Measurements from ENCODE around the gene CCDC112.

CCDC112 gene

DNA sequence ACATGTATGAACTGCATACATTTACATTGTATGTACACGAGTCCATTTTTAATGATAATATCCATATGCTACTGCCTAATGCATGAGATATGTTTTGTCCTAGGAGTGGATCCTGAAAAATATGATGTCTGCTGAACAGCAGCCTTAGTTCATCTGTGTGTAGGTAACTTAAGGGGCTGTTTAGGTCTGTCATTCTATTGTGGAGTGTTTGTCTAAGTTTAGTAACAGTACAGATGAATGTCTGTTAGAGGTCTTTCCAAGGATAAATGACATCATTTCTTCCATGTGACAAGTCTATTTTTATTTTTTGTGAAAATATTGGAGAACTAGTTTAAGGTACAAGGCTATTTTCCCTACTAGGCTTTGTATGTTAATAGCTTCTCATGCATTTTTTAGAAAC is 22.6 kb upstream of the CCDC112 start:
- H2AFZ ChIP-seq (ENCODE audit: low read depth, low read length, severe bottlenecking) = no peak overlapping the region
- no peak overlapping the region for H3K4me3 ChIP-seq (ENCODE audit: insufficient read depth, low read length, poor library complexity, severe bottlenecking)
- H3K27ac ChIP-seq (ENCODE audit: low read depth, low read length) = no peak overlapping the region
- no peaks in the 10 kb centered on the region for H3K79me2 ChIP-seq (ENCODE audit: insufficient read depth, low read length)
- no peaks in the 10 kb centered on the region for H3K27me3 ChIP-seq (ENCODE audit: low read length)
- H3K36me3 ChIP-seq (ENCODE audit: low read length) = no peaks in the 10 kb centered on the region
- H4K20me1 ChIP-seq (ENCODE audit: low read depth, low read length) = no peaks in the 10 kb centered on the region
- no peaks in the 10 kb centered on the region for H3K9me3 ChIP-seq (ENCODE audit: insufficient read depth, low read length)
- no peaks in the 10 kb centered on the region; the same call in 1 of the 2 replicates for H3K9me2 ChIP-seq (replicated peaks; ENCODE audit: insufficient read depth, low read length)
- no peak overlapping the region for H3K9ac ChIP-seq (ENCODE audit: low read length)
- H3K4me2 ChIP-seq (ENCODE audit: low read depth, low read length, poor library complexity, severe bottlenecking) = no peak overlapping the region
- TF ChIP-seq, protein P1, sequence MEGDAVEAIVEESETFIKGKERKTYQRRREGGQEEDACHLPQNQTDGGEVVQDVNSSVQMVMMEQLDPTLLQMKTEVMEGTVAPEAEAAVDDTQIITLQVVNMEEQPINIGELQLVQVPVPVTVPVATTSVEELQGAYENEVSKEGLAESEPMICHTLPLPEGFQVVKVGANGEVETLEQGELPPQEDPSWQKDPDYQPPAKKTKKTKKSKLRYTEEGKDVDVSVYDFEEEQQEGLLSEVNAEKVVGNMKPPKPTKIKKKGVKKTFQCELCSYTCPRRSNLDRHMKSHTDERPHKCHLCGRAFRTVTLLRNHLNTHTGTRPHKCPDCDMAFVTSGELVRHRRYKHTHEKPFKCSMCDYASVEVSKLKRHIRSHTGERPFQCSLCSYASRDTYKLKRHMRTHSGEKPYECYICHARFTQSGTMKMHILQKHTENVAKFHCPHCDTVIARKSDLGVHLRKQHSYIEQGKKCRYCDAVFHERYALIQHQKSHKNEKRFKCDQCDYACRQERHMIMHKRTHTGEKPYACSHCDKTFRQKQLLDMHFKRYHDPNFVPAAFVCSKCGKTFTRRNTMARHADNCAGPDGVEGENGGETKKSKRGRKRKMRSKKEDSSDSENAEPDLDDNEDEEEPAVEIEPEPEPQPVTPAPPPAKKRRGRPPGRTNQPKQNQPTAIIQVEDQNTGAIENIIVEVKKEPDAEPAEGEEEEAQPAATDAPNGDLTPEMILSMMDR (IDR thresholded peaks at IDR 0.05; ENCODE audit: insufficient read depth, low read length, poor library complexity, severe bottlenecking) = no peak
- no peak for TF ChIP-seq EZH2phosphoT487 (conservative IDR thresholded peaks at IDR 0.05; ENCODE audit: low read length)
- no peaks in the 10 kb centered on the region for H3F3A ChIP-seq (ENCODE audit: insufficient read depth)

DNA sequence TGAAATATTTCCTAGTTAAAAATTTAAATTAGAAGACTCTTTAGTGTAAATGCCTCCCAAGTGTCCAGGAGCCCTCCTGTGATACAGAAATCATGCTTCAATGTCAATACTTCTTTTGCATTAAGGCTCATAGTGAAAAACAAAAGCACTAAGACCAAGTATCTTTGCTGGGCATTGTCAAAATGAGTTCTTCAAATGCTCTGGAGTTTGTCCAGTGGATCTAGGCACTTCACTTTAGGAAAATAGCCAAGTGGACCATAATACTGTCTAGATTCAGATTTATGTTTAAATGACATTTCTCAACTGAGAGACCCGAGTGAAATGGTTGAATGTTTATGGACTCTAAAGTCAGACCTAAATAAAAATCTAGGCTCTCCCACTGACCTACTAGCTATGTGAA is 21.3 kb upstream of the CCDC112 start:
- Histone ChIP-seq H3K27me3 (ENCODE audit: low read length) (no peaks in the 10 kb centered on the region), H4K20me1 (ENCODE audit: low read depth, low read length) (no peaks in the 10 kb centered on the region), H3K9me2 (replicated peaks; ENCODE audit: insufficient read depth, low read length) (no peaks in the 10 kb centered on the region; the same call in 1 of the 2 replicates), H3K4me3 (ENCODE audit: insufficient read depth, low read length, poor library complexity, severe bottlenecking) (no peak overlapping the region), H3K27ac (ENCODE audit: low read depth, low read length) (no peak overlapping the region), H3K79me2 (ENCODE audit: insufficient read depth, low read length) (no peaks in the 10 kb centered on the region), H3K9me3 (ENCODE audit: insufficient read depth, low read length) (no peaks in the 10 kb centered on the region), H2AFZ (ENCODE audit: low read depth, low read length, severe bottlenecking) (no peak overlapping the region), H3K36me3 (ENCODE audit: low read length) (no peaks in the 10 kb centered on the region), H3K9ac (ENCODE audit: low read length) (no peak overlapping the region), H3K4me2 (ENCODE audit: low read depth, low read length, poor library complexity, severe bottlenecking) (no peak overlapping the region), H3F3A (ENCODE audit: insufficient read depth) (no peaks in the 10 kb centered on the region)
- TF ChIP-seq, protein P1 (IDR thresholded peaks at IDR 0.05; ENCODE audit: insufficient read depth, low read length, poor library complexity, severe bottlenecking) = no peak
- no peak for TF ChIP-seq EZH2phosphoT487 (conservative IDR thresholded peaks at IDR 0.05; ENCODE audit: low read length)

DNA sequence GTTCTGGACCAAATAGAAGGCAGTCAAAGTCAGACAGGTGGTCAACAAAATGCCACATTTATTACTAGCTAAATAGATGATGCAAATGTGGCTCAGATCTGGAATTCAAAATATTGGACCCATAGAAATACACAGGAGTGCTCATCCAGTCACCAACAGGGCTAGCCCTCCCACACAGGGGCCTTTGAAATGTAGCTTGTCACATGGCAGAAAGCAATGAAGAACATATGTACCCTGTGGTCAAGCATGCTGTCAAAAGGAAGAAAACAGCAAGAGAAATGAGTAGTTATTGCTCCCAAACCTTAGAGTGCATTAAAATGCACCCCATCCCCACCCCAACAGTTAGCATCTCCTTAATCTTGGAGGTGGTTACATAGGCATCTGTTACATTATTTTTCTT is 20.9 kb upstream of the CCDC112 start:
- Histone ChIP-seq H3F3A (ENCODE audit: insufficient read depth) (no peaks in the 10 kb centered on the region), H3K9me2 (replicated peaks; ENCODE audit: insufficient read depth, low read length) (no peaks in the 10 kb centered on the region; the same call in 1 of the 2 replicates), H3K9me3 (ENCODE audit: insufficient read depth, low read length) (no peaks in the 10 kb centered on the region), H3K4me2 (ENCODE audit: low read depth, low read length, poor library complexity, severe bottlenecking) (no peak overlapping the region), H3K36me3 (ENCODE audit: low read length) (no peaks in the 10 kb centered on the region), H2AFZ (ENCODE audit: low read depth, low read length, severe bottlenecking) (no peak overlapping the region), H3K4me3 (ENCODE audit: insufficient read depth, low read length, poor library complexity, severe bottlenecking) (no peak overlapping the region), H3K9ac (ENCODE audit: low read length) (no peak overlapping the region), H4K20me1 (ENCODE audit: low read depth, low read length) (no peaks in the 10 kb centered on the region), H3K27ac (ENCODE audit: low read depth, low read length) (no peak overlapping the region), H3K27me3 (ENCODE audit: low read length) (no peaks in the 10 kb centered on the region), H3K79me2 (ENCODE audit: insufficient read depth, low read length) (no peaks in the 10 kb centered on the region)
- TF ChIP-seq EZH2phosphoT487 (conservative IDR thresholded peaks at IDR 0.05; ENCODE audit: low read length) = no peak
- TF ChIP-seq, protein P1 (IDR thresholded peaks at IDR 0.05; ENCODE audit: insufficient read depth, low read length, poor library complexity, severe bottlenecking) = no peak
